ENCODE results near the gene KCNG2.

GRCh38 chr18:79889569-79889968 lies 91.8 kb downstream of the KCNG2 start:
- no peak for TF ChIP-seq CREB1 (CRISPR knock-in tag; IDR thresholded peaks at IDR 0.05; ENCODE audit: low read depth)
- TF ChIP-seq, protein P1, sequence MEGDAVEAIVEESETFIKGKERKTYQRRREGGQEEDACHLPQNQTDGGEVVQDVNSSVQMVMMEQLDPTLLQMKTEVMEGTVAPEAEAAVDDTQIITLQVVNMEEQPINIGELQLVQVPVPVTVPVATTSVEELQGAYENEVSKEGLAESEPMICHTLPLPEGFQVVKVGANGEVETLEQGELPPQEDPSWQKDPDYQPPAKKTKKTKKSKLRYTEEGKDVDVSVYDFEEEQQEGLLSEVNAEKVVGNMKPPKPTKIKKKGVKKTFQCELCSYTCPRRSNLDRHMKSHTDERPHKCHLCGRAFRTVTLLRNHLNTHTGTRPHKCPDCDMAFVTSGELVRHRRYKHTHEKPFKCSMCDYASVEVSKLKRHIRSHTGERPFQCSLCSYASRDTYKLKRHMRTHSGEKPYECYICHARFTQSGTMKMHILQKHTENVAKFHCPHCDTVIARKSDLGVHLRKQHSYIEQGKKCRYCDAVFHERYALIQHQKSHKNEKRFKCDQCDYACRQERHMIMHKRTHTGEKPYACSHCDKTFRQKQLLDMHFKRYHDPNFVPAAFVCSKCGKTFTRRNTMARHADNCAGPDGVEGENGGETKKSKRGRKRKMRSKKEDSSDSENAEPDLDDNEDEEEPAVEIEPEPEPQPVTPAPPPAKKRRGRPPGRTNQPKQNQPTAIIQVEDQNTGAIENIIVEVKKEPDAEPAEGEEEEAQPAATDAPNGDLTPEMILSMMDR (conservative IDR thresholded peaks at IDR 0.05; ENCODE audit: low read depth in 2 of 2), result no peak

Measured in GM23338 (cell line).